Uterus (tissue), 4 donors: ENCODE measurements around the gene SMAD2. TPM values are rescaled to one million over a fixed set of nuclear protein-coding genes. Genes with fewer than 3 reads are reported as not detected.

Experiments used
- DNase-seq, 2 donors: peaks; one replicate each; pipeline ENCODE4 v3.0.0-alpha.2; 2019 to 2020
- H3K27ac ChIP-seq, 2 donors: fragments of 200-600 bp; sonication (generic); 1 replicate in 1 of 2; 2 replicates in 1 of 2; pipeline ENCODE4 v1.5.1; 2016 to 2018
- H3K27me3 ChIP-seq, 2 donors: fragments of 200-600 bp; sonication (generic); one replicate each; pipeline ENCODE4 v1.5.1; 2018 to 2019; ENCODE audit warnings: control low read depth in 1 of 2
- H3K36me3 ChIP-seq, 2 donors: fragments of 200-600 bp; sonication (generic); one replicate each; pipeline ENCODE4 v1.5.1; 2019; ENCODE audit warnings: control low read depth in 1 of 2
- H3K4me1 ChIP-seq, 2 donors: fragments of 200-600 bp; sonication (generic); one replicate each; pipeline ENCODE4 v1.5.1; 2018 to 2019; ENCODE audit warnings: control low read depth in 1 of 2
- H3K4me3 ChIP-seq, 2 donors: fragments of 200-600 bp; sonication (generic); 1 replicate in 1 of 2; 2 replicates in 1 of 2; pipeline ENCODE4 v1.5.1; 2018 to 2019; ENCODE audit warnings: mild to moderate bottlenecking in 1 of 2
- H3K9me3 ChIP-seq, 2 donors: fragments of 200-600 bp; sonication (generic); one replicate each; pipeline ENCODE4 v1.5.1; 2019; ENCODE audit warnings: control low read depth in 1 of 2
- POLR2A ChIP-seq, 2 donors: fragments of 450-650 bp; IDR thresholded peaks; one replicate each; pipeline ENCODE4 v1.6.1; 2016; ENCODE audit warnings: antibody characterized with exemption in 2 of 2, mild to moderate bottlenecking in 1 of 2, moderate library complexity in 1 of 2
- intact Hi-C: fragments of 100-400 bp; cut with DNase I; formaldehyde crosslinking; loops from one replicate; pipeline ENCODE4 v1.15.1; 2023; ENCODE audit warnings: low total_unique reads
- total RNA-seq, 4 donors: library from RNA; depleted of rRNA in 3 of 4; stranded (reverse); fragments of >200 nt in 3 of 4; gene quantifications; one replicate each; pipeline versions ENCODE4 v1.1.0 to v1.2.4, GENCODE V29; 2014 to 2023
- TF ChIP-seq, protein P1 (sequence below), 4 experiments: fragments of 200-600 bp in 2 of 4; fragments of 450-650 bp in 2 of 4; sonication (generic) in 2 of 4; IDR thresholded peaks; one replicate each; pipeline ENCODE4 v1.5.1; 2016 to 2019; ENCODE audit warnings: antibody characterized with exemption in 4 of 4, mild to moderate bottlenecking in 2 of 4, moderate library complexity in 1 of 4
- donor health status: DM: yes; HTN: yes; CAD: no.

The SMAD2 gene
- total RNA-seq, 4 donors from 2014 or later = 107 to 237 (median 142) TPM

DNA sequence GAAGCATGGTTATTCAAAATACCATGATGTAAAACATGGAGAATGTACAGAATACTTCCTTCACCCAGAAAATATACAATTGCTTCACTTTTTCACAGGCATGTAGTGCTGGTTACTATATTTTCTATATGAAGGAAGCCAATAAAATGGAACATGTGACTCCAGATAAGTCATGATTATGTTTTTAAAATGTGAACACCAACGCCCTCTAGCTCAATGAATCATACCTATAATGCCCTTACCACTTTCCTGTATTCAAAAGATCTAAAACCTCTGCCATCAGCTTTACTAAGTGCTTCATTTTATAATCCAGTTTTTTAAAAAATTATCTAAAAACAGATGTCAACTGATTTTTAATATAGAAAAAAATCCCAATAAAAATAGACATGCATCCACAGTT is 59.9 kb downstream of the SMAD2 start:
- Histone ChIP-seq H3K4me1 (no peaks in the 10 kb centered on the region), H3K36me3 (no peaks in the 10 kb centered on the region), H3K9me3 (no peaks in the 10 kb centered on the region), H3K27me3 (no peaks in the 10 kb centered on the region), H3K4me3 (no peak overlapping the region), H3K27ac (no peak overlapping the region)
- TF ChIP-seq, protein P1, sequence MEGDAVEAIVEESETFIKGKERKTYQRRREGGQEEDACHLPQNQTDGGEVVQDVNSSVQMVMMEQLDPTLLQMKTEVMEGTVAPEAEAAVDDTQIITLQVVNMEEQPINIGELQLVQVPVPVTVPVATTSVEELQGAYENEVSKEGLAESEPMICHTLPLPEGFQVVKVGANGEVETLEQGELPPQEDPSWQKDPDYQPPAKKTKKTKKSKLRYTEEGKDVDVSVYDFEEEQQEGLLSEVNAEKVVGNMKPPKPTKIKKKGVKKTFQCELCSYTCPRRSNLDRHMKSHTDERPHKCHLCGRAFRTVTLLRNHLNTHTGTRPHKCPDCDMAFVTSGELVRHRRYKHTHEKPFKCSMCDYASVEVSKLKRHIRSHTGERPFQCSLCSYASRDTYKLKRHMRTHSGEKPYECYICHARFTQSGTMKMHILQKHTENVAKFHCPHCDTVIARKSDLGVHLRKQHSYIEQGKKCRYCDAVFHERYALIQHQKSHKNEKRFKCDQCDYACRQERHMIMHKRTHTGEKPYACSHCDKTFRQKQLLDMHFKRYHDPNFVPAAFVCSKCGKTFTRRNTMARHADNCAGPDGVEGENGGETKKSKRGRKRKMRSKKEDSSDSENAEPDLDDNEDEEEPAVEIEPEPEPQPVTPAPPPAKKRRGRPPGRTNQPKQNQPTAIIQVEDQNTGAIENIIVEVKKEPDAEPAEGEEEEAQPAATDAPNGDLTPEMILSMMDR (IDR thresholded peaks at IDR 0.05) = no peak
- TF ChIP-seq POLR2A (IDR thresholded peaks at IDR 0.05) = no peak
- no peak for DNase-seq
- intact Hi-C loops = no loop called here

- Histone ChIP-seq H3K4me3 (no peak overlapping the region), H3K27ac (no peak overlapping the region), H3K4me1 (no peaks in the 10 kb centered on the region), H3K27me3 (no peaks in the 10 kb centered on the region), H3K9me3 (no peaks in the 10 kb centered on the region), H3K36me3 (peaks cover 0 to 3% of the 10 kb centered on the region in 2 donors)
- TF ChIP-seq POLR2A (IDR thresholded peaks at IDR 0.05) = no peak
- TF ChIP-seq, protein P1 (IDR thresholded peaks at IDR 0.05) = no peak
- no peak for DNase-seq
- intact Hi-C loops = no loop called here
Measured at GRCh38 chr18:47868744-47869143, 61.7 kb downstream of the SMAD2 start.

DNA sequence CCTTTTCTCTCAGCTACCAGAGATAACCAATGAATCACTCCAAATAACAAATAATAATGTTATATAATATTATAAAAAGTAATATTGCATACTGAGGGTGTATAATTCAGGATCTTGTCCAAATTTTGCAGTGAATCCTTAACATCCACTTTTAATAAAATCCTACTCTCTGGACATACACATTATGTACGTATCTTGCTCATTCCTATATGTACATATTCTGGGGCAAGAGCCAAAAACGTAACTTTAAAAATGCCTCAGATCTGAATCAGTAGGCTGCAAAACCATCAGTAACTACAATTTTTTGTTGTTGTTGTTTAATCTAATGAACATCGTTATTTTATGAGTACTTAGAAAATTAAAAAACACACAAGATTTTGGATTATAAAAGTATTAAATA is 65.3 kb downstream of the SMAD2 start:
- no peak for DNase-seq
- H3K27ac ChIP-seq = no peak overlapping the region
- intact Hi-C loops = no loop called here
- no peaks in the 10 kb centered on the region for H3K27me3 ChIP-seq
- H3K36me3 ChIP-seq = peaks cover 0 to 3% of the 10 kb centered on the region in 2 donors
- H3K9me3 ChIP-seq = peaks cover 0 to 3% of the 10 kb centered on the region in 2 donors
- H3K4me3 ChIP-seq = no peak overlapping the region
- TF ChIP-seq POLR2A (IDR thresholded peaks at IDR 0.05) = no peak
- TF ChIP-seq, protein P1 (IDR thresholded peaks at IDR 0.05) = no peak
- no peaks in the 10 kb centered on the region for H3K4me1 ChIP-seq

- H3K36me3 ChIP-seq = peaks cover 0 to 12% of the 10 kb centered on the region in 2 donors
Measured at GRCh38 chr18:47863041-47863440, 67.4 kb downstream of the SMAD2 start.

GRCh38 chr18:47858607-47859006 is 71.9 kb downstream of the SMAD2 start:
- no peak for TF ChIP-seq POLR2A (IDR thresholded peaks at IDR 0.05)
- TF ChIP-seq, protein P1 (IDR thresholded peaks at IDR 0.05) = no peak
- Histone ChIP-seq H3K4me1 (no peaks in the 10 kb centered on the region), H3K9me3 (peaks cover 0 to 47% of the 10 kb centered on the region in 2 donors), H3K27me3 (no peaks in the 10 kb centered on the region), H3K4me3 (no peak overlapping the region), H3K27ac (no peak overlapping the region), H3K36me3 (peaks cover 0 to 11% of the 10 kb centered on the region in 2 donors)
- intact Hi-C loops = no loop called here
- no peak for DNase-seq

More at GRCh38 chr18:47863041-47863440, 67.4 kb downstream of the SMAD2 start:
- no peaks in the 10 kb centered on the region for H3K4me1 ChIP-seq
- H3K27ac ChIP-seq = no peak overlapping the region
- DNase-seq = no peak
- peaks cover 0 to 22% of the 10 kb centered on the region in 2 donors for H3K9me3 ChIP-seq
- intact Hi-C loops = no loop called here
- H3K4me3 ChIP-seq = no peak overlapping the region
- TF ChIP-seq POLR2A (IDR thresholded peaks at IDR 0.05) = no peak
- TF ChIP-seq, protein P1 (IDR thresholded peaks at IDR 0.05) = no peak
- no peaks in the 10 kb centered on the region for H3K27me3 ChIP-seq
